DOHH2 (cell line): ENCODE measurements around the gene HSPA9.

Source experiments
- H3F3A ChIP-seq: fragments of 200-600 bp; sonication (generic), shearing (Covaris generic); 2 replicates; pipeline ENCODE4 v1.6.0; 2016; ENCODE audit warnings: antibody characterized with exemption, mild to moderate bottlenecking; ENCODE audit not compliant: control insufficient read depth, insufficient read depth
- H3K27ac ChIP-seq: fragments of 200-600 bp; sonication (generic); 2 replicates; pipeline ENCODE4 v1.5.1; 2014; ENCODE audit warnings: low read depth, mild to moderate bottlenecking, low read length, moderate library complexity
- H3K27me3 ChIP-seq: fragments of 200-600 bp; sonication (generic); 2 replicates; pipeline ENCODE4 v1.6.1; 2014; ENCODE audit warnings: mild to moderate bottlenecking, low read length, mixed read lengths; ENCODE audit not compliant: control insufficient read depth
- H3K36me3 ChIP-seq: fragments of 200-600 bp; sonication (generic); 2 replicates; pipeline ENCODE4 v1.6.1; 2014; ENCODE audit warnings: mild to moderate bottlenecking, low read length, moderate library complexity, mixed read lengths; ENCODE audit not compliant: control insufficient read depth
- H3K4me1 ChIP-seq: fragments of 200-600 bp; sonication (generic); 2 replicates; pipeline ENCODE4 v1.6.1; 2014; ENCODE audit warnings: mild to moderate bottlenecking, low read length, mixed read lengths; ENCODE audit not compliant: control insufficient read depth
- H3K4me2 ChIP-seq: fragments of 200-600 bp; sonication (generic); 2 replicates; pipeline ENCODE4 v1.6.0; 2014; ENCODE audit warnings: mild to moderate bottlenecking, low read length, moderate library complexity
- H3K4me3 ChIP-seq: fragments of 200-600 bp; sonication (generic); 2 replicates; pipeline ENCODE4 v1.5.1; 2014; ENCODE audit warnings: mild to moderate bottlenecking, low read length, mixed read lengths
- H3K79me2 ChIP-seq: fragments of 200-600 bp; sonication (generic); 2 replicates; pipeline ENCODE4 v1.6.1; 2014; ENCODE audit warnings: mild to moderate bottlenecking, low read length, mixed read lengths; ENCODE audit not compliant: control insufficient read depth
- H3K9me2 ChIP-seq: fragments of 200-600 bp; sonication (generic); replicated peaks from 2 replicates; pipeline ENCODE4 v1.6.1; 2014; ENCODE audit warnings: mild to moderate bottlenecking, low read length, mixed read lengths; ENCODE audit not compliant: control insufficient read depth
- H3K9me3 ChIP-seq: fragments of 200-600 bp; sonication (generic); 2 replicates; pipeline ENCODE4 v1.6.1; 2014; ENCODE audit warnings: antibody characterized with exemption, low read length, mixed read lengths; ENCODE audit not compliant: control insufficient read depth, insufficient read depth
- H4K20me1 ChIP-seq: fragments of 200-600 bp; sonication (generic); 2 replicates; pipeline ENCODE4 v1.6.0; 2014; ENCODE audit warnings: low read depth, mild to moderate bottlenecking, antibody characterized with exemption, low read length, moderate library complexity; ENCODE audit not compliant: control insufficient read depth, insufficient read depth
- CTCF ChIP-seq: fragments of 200-600 bp; sonication (generic); IDR thresholded peaks from one replicate; pipeline ENCODE4 v1.5.1; 2014; ENCODE audit warnings: antibody characterized with exemption, mild to moderate bottlenecking, low read depth, low read length; ENCODE audit not compliant: poor library complexity, severe bottlenecking
- EZH2phosphoT487 ChIP-seq: fragments of 200-600 bp; sonication (generic); IDR thresholded peaks from 2 replicates; pipeline ENCODE4 v1.6.1; 2017; ENCODE audit warnings: borderline replicate concordance, mild to moderate bottlenecking, antibody characterized with exemption, low read length, moderate library complexity, mixed read lengths

HSPA9 gene

GRCh38 chr5:138542180-138542955 is 32.8 kb downstream of the HSPA9 start:
- Histone ChIP-seq H3K9me3 (no peaks in the 10 kb centered on the region), H3K4me2 (peak overlapping the region; percentile 85), H3K4me1 (peaks cover 41% of the 10 kb centered on the region), H3K9me2 (no peaks in the 10 kb centered on the region), H4K20me1 (peaks cover 28% of the 10 kb centered on the region), H3K79me2 (peaks cover 93% of the 10 kb centered on the region), H3F3A (0 out of 2 replicates have a peak, but pooled peaks cover 3% of the 10 kb centered on the region), H3K36me3 (peaks cover 68% of the 10 kb centered on the region), H3K4me3 (peak overlapping the region; percentile 96), H3K27ac (peak overlapping the region; percentile 60), H3K27me3 (no peaks in the 10 kb centered on the region)
- TF ChIP-seq EZH2phosphoT487 (no peak), CTCF (peak; percentile 16)

GRCh38 chr5:138541511-138542179 is 33.6 kb downstream of the HSPA9 start:
- Histone ChIP-seq H3K4me2 (peak overlapping the region; percentile 85), H3K9me2 (no peaks in the 10 kb centered on the region), H3K9me3 (no peaks in the 10 kb centered on the region), H3K27ac (peak overlapping the region; percentile 60), H3K27me3 (no peaks in the 10 kb centered on the region), H3K36me3 (peaks cover 72% of the 10 kb centered on the region), H3K79me2 (peaks cover 93% of the 10 kb centered on the region), H3K4me3 (peak overlapping the region; percentile 96), H3F3A (0 out of 2 replicates have a peak, but pooled peaks cover 3% of the 10 kb centered on the region), H4K20me1 (peaks cover 32% of the 10 kb centered on the region), H3K4me1 (peaks cover 41% of the 10 kb centered on the region)
- no peak for TF ChIP-seq EZH2phosphoT487
- no peak for TF ChIP-seq CTCF

- H4K20me1 ChIP-seq = peaks cover 31% of the 10 kb centered on the region
These were observed 35.4 kb downstream of the HSPA9 start for GRCh38 chr5:138539791-138540190.

More at GRCh38 chr5:138539791-138540190, 35.4 kb downstream of the HSPA9 start:
- peaks cover 33% of the 10 kb centered on the region for H3K4me1 ChIP-seq
- H3K27ac ChIP-seq = no peak overlapping the region
- H3K27me3 ChIP-seq = no peaks in the 10 kb centered on the region
- H3K9me3 ChIP-seq = no peaks in the 10 kb centered on the region
- peaks cover 76% of the 10 kb centered on the region for H3K36me3 ChIP-seq
- TF ChIP-seq EZH2phosphoT487 (no peak), CTCF (no peak)
- no peaks in the 10 kb centered on the region for H3K9me2 ChIP-seq
- no peaks in the 10 kb centered on the region for H3F3A ChIP-seq
- H3K79me2 ChIP-seq = peaks cover 93% of the 10 kb centered on the region
- peak overlapping the region; percentile 96; the same call in 1 of the 2 replicates for H3K4me3 ChIP-seq
- H3K4me2 ChIP-seq = peak overlapping the region; percentile 85
